Renal pelvis (tissue), 4 donors: Measurements from ENCODE around the gene VOPP1. TPM values are rescaled to one million over a fixed set of nuclear protein-coding genes. Genes with fewer than 3 reads are reported as not detected.

ENCODE experiments used
- DNase-seq: peaks from one replicate; pipeline ENCODE4 v3.0.0-alpha.2; 2013
- polyA plus RNA-seq, 3 donors: library from polyadenylated mRNA; unstranded; fragments of 120-200 nt; gene quantifications; one replicate each; pipeline ENCODE4 v1.2.1, GENCODE V29; 2013; ENCODE audit not compliant: insufficient read length in 3 of 3

The VOPP1 gene
- polyA plus RNA-seq, 3 donors: 57.0 to 63.1 (median 59.8) TPM

DNA sequence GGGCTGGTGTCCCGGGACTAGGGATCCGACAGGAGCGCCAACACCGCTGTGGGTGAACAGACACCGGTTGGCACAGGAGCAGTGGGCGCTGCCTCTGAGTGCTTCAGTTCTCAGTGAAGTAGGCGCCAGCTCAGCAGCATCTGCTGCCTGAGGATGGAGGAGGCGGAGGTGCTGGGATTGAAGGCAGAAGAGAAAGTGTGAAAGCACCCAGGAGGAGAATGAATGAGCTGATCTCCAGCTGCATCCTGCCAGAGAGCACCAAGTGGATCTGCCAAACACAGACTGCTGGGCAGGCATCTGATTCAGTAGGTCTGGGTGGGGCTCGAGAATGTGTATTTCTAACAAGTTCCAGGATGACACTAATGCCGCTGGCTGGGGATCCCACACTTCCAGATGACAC lies 132.7 kb downstream of the VOPP1 start:
- DNase-seq: no peak

DNA sequence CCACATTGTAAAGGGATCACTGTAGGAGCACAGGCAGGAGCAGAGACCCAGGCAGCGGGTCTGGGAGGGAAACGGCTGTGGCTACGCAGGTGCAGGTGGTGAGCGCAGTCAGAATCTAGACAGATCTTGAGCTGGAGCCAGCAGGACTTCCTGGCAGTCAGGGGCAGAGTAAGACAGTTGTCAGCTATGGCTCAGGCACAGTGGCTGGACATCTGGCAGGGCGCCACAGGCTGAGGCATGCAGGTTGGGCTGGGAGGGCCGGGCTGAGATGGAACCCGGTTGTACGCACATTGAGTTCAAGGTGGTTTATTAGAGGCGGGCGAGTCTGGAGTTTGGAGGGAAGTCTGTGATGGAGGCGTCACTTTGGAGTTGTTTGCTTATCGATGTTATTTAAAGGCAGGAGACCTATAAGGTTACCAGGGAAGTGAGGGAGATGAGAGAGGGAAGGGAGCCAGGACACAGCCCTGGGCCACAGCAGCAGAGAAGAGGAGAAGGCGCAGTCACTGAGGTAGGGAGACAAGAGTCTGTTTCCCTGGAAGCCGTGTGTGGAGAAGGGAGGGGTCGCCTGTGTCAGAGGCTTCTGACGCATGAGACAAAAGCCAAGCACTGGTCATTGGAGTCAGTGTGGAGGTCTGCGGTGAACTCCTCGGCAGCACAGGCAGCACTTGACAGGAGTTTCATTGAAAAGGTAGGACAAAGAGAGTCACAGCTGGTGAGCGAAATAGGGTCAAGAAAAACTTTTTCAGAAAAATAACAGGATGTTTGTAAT lies 133.4 kb downstream of the VOPP1 start:
- no peak for DNase-seq

DNA sequence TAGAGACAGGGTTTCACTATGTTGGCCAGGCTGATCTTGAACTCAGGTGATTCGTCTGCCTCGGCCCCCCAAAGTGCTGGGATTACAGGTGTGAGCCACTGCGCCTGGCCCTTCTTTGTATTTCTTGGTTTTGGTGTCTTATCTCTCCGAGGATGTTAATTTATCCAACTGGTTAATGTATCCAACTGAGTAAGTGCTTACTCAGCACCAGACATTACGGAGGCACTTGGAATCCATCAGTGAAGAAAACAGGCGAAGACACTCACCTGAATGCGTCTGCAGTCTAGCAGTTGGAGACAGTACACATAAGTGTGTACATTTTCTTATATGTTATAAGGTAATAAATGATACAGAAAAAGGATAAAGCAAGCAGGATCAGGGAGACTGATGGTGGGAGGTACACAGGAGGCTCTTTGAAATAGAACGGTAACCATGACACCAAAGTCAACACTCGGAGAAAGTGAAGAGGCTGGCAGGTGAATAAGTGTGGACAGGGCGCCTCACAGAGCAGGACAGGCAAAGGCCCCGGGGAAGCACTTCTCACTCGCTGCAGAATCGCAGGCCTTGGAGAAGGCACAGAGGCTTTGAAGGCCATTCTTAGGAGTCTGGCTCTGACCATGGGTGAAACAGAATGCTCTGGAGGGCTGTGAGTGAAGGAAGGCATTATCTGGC lies 134.1 kb downstream of the VOPP1 start:
- DNase-seq: no peak

DNA sequence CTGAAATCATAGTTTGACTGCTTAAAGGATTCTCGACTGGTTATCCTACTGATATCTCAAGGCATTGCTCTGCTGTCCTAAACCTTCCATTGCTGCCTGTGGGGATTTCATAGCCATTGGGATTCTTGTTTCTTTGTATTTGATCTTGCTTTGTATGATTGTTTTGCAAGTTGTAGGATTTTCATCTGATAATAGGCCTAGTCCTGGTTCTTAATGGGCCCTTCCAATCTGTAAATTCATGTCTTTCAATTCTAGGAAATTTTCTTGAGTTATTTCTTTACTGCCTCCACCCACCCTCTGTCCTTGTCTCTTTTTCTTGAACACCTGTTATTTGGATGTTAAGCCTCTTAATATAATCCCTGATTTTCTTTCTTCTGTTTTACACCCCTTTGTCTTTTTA lies 134.9 kb downstream of the VOPP1 start:
- no peak for DNase-seq

DNA sequence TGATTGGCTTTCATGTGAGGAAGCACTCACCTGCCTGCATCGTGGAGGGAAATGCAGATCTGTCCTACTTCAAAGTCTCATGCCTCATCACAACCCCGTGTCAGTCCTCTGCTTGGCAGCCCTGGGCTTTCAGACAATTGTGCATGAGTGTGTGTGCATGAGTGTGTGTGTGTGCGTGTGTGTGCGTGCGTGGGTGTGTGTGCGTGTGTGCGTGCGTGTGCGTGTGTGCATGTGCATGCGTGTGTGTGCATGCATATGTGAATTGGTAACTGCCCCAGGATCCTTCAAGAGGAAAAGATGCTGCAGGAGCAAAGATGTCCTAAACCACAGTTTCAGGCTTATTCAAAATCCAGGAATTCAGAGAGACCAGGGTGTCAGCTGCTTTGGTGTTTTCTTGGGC lies 135.8 kb downstream of the VOPP1 start:
- DNase-seq: no peak

DNA sequence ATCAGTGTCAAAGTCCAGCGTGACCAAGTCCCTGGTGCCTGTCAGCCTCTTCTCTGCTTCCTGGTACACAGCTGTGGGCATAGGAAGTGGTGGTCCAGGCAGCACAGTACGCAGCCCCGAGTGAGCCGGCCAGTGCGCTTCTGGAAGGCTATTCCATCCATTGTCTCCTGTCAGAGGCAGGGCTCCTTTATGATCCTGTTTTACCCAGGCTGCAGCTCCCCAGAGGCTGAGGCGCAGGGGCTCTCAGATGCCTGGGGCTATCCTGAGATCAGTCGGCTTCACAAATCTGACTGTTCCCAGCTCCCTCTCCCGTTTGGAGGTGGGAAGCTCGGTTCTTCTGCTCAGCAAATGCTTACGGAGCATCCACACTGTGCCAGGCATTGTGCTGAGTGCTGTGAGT lies 136.8 kb downstream of the VOPP1 start:
- DNase-seq: no peak

DNA sequence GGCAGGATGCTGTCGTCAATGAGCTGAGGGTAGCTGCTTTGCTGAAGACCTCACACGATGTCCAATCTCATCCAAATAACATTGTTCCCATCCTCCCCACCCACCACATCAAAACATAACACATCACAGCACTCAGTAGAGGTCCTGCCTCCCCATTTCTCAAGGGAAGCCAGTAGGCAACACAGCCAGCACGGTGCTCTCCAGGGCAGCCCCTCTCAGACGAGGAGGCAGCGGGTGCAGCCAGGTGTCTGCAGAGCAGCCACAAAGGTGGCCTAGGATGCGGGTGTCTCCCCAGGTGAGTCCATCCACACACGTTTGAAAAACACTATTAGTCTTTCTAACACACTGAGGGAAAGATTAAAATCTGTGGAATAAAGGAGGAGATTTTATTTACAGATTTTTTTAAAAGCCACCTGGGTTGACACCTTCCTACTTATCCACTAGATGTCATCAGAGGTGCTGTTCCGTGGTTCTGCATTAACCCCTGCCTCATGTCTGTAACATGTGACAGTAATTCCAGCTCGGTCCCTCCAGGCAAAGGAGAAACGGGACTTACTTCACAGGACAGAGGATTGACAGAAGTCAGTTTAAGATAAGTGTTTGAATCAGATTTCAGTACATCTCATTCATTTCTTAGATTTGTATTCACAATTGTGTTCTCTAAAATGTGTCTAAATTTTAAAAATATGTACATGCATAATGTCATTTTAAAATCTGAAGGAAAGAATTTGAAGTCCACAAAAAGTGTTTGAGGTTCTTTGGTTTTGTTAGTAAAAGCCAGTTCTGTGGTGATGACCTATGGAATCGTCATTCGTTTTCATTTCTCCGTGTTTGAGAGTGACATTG lies 139.1 kb downstream of the VOPP1 start:
- DNase-seq: peak; percentile 36

DNA sequence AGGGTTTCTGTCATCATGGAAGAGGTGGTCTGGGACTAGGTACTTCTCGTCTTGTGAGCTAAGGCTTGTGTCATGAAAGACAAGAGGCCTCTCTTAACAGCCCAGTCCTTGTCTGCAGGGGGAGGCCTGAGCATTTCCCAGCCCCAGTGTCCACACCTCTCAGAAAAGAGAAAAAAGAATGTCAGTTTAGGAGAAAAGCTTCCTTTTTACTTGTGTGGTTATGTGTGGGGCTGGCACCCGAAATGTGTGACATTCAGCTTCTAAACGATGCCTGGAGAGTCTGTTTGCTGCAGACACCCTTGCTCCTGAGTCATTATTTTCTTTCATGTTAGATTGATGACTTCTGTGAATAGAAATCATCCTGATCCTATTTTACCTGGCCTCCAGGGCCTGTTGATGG lies 139.8 kb downstream of the VOPP1 start:
- DNase-seq: no peak

DNA sequence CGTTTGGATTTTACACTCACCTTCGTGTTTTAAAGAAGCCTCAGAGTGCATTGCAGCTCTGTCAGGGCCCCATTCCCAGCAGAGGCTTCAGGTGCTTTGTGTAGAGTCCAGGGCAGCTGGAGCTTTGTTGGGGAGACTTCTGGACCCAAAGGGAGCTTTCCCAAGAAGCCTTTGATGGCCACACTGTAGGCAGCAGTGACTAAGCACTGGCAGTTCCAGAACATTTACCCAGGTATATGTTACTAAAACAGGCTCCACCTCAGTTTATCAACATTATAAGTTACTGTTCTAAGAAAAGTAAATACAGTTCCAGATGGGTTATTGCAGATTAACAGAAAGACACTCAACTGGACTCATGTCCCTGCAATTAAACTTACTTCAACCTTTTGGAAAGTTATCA lies 140.4 kb downstream of the VOPP1 start:
- DNase-seq: no peak

DNA sequence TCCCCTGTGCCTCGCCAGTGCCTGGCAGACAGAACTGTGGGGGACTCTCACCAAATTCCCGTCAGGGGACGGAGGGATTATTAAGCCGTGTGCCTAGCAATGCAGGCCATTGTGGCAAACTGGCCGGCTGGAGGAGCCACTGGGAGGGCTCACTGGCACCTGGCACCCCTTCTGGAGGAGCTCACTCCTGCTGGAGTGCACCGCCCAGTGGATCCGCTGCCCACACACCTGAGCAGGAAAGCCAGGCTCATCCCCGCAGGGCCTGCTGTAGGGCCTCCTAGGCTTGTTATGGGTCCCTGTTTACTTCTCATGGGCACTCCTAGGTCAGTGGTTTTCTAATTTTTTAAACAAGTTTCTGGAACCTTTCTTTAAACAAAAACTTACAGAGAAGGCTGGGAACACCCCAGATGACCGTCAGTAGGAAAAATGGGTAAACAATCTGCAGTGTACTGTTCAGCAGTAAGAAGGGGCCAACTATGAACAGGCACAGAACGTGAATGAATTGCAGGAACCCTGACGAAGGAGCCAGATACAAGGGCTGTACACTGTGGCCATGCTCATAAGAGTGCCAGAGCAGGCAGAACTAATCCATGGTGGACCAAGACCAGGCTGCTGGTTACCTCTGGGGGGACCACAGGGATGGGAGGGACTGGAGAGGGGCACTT lies 142.3 kb downstream of the VOPP1 start:
- no peak for DNase-seq

DNA sequence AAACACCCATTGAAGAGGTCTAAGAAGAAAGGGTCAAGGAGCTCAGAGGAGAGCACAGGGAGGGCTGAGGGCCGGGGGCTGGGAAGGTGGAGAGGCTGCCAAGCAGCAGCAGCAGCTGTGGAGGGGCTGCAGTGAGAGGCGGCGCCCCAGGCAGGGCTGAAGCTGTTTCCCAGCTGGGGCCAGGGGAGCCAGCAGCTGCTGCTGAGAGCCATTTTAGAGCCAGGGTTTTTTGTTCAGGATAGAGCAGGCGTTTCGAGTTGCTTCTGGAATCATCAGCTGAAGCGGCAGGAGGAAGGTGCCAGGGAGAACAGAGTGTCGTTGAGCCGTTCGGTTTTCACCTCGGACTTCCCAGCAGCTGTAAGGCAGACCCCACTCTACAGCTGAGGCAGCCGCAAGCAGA lies 144.5 kb downstream of the VOPP1 start:
- DNase-seq: no peak

DNA sequence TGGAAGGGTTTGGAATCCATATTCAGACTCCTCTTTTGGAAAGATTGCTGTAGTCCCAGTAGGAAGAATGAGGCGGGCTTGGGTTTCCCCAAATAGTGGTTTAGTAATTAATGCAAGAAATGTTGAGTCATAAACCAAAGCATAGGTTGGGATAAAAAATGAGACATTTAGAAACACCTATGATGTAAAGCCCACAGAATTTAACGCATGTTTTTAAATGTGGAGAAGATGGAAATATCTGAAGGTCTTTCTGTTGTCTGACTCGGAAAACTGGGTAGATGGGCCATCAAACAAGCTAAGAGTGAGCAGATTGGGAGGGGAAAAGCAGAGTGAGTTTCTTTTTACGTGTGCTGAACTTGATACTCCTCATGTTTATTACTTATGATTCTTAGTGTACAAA lies 145.0 kb downstream of the VOPP1 start:
- no peak for DNase-seq

DNA sequence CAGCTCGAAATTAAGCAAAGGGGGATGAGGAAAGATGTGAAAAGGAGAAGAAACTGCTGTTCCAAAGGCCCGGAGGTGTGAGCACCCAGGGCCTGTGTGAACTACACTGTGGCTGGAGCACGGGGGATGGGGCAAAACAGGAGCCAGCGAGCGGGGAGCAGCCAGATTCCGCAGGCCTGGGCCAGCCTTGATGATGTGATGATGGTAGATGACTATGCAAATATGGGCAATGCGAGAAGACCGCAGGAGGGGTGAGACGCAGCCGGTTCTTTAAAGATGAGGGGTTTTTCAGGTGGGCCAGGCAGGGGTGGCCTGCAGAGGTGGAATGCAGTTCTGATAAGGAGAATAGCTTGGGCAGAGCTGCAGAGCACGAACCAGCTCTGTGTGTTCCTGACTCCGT lies 145.6 kb downstream of the VOPP1 start:
- DNase-seq: no peak

DNA sequence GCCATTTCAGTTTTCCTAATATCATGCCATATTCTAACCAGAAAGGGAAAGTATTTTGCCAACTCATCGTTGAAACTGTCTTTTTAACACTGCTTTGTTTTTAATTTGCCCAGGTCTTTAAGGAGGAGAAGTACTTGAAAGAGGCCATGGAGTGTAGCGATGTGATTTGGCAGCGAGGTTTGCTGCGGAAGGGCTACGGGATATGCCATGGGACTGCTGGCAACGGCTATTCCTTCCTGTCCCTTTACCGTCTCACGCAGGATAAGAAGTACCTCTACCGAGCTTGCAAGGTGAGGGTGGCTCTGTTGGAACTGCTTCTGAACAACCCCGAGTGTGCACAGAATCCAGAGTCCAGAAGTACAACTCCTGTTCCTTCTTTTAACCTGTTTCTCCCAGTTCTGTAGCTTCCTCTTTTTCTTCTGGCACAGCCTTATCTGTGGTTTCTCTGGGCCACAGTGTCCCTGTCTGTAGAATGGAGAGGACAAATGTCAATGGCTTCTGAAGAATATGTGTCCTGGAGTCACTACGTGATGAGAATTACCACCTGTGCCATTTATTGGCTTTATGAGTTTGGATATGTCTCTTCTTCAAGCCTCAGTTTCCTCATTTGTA lies 147.1 kb downstream of the VOPP1 start:
- DNase-seq: no peak

DNA sequence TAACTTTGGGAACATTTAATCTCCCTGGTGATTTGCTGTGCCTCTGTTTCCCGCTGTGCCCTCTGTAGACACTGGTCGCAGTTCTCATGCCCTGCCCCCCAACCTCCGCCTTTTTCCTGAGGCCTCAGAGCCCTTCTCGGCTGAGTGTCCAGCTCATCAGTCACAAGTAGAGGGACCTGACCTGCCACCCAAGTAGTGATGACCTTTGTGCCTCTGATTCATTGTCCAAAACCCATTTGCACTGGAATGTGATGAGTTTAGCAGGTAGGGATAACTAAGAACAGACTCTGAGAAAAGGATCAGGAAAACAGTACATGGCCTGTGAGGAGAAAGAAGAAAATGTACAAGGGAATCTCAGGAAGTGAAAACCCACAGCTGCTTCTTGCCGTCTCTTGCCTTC lies 148.4 kb downstream of the VOPP1 start:
- no peak for DNase-seq

DNA sequence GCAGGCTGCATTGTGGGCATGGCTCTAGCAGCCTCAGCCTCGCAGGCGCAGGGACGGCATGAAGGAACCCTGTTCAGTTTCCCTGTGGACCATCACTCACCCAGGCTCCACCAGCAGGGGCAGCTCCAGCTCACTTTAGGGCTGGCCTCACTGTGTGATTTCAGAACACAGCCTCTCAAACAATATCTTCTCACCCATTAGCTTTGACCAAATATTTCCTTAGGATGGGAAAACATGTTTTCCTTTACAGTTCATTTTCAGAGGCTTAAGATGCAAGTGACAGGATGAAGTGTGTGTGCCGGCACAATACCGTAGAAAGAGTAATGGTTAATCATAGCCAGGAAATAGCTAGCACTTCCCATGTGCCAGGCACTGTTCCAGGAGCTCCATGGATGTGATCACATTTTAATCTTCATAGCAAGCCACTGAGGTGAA lies 149.0 kb downstream of the VOPP1 start:
- DNase-seq: no peak

Other genes starting within 250 kb of the VOPP1 start
- gene LANCL2, start 207.2 kb downstream of the VOPP1 start, polyA plus RNA-seq: 10 to 100 TPM; 27.3 to 30.5 (median 28.7) TPM